NCI-H524 treated with DMSO at 0.1 percent for 48 hours (cell line): ENCODE results near the gene GSK3B.

ENCODE experiments used
- DNase-seq: peaks from one replicate; lab custom pipeline; 2025; lab: John Stamatoyannopoulos, UW

Gene GSK3B

GRCh38 chr3:119880966-119881365, 213.3 kb downstream of the GSK3B start:
- no peak for DNase-seq

- no peak for DNase-seq
Observed at GRCh38 chr3:119873646-119874045, 220.6 kb downstream of the GSK3B start.

GRCh38 chr3:119872773-119873172, 221.5 kb downstream of the GSK3B start:
- DNase-seq: no peak

- DNase-seq: no peak
Observed at GRCh38 chr3:119871571-119871970, 222.7 kb downstream of the GSK3B start.

- no peak for DNase-seq
Observed at GRCh38 chr3:119870512-119870911, 223.7 kb downstream of the GSK3B start.

- DNase-seq: no peak
Observed at GRCh38 chr3:119864476-119864875, 229.8 kb downstream of the GSK3B start.

- no peak for DNase-seq
Observed at GRCh38 chr3:119862616-119863015, 231.6 kb downstream of the GSK3B start.

- no peak for DNase-seq
Observed at GRCh38 chr3:119861681-119862080, 232.6 kb downstream of the GSK3B start.

GRCh38 chr3:119859728-119860127, 234.5 kb downstream of the GSK3B start:
- DNase-seq: no peak

GRCh38 chr3:119858957-119859356, 235.3 kb downstream of the GSK3B start:
- no peak for DNase-seq

GRCh38 chr3:119856695-119857094, 237.6 kb downstream of the GSK3B start:
- DNase-seq: no peak

- no peak for DNase-seq
Observed at GRCh38 chr3:119849126-119849525, 245.1 kb downstream of the GSK3B start.

- no peak for DNase-seq
Observed at GRCh38 chr3:119841808-119842471, 252.3 kb downstream of the GSK3B start.

- no peak for DNase-seq
Observed at GRCh38 chr3:119835556-119835955, 258.7 kb downstream of the GSK3B start.

- no peak for DNase-seq
Observed at GRCh38 chr3:119834754-119835370, 259.4 kb downstream of the GSK3B start.

- no peak for DNase-seq
Observed at GRCh38 chr3:119831941-119832371, 262.3 kb downstream of the GSK3B start.

GRCh38 chr3:119831022-119831421, 263.2 kb downstream of the GSK3B start:
- DNase-seq: no peak

- no peak for DNase-seq
Observed at GRCh38 chr3:119829420-119829819, 264.8 kb downstream of the GSK3B start.

GRCh38 chr3:119826711-119827608, 267.3 kb downstream of the GSK3B start:
- DNase-seq: no peak

GRCh38 chr3:119825820-119826219, 268.4 kb downstream of the GSK3B start:
- DNase-seq: no peak

GRCh38 chr3:119819806-119820205, 274.4 kb downstream of the GSK3B start:
- peak; percentile 46 for DNase-seq

- DNase-seq: no peak
Observed at GRCh38 chr3:119818937-119819336, 275.3 kb downstream of the GSK3B start.
